ENCODE results near the gene MAST2. TPM values are rescaled to one million over a fixed set of nuclear protein-coding genes. Genes with fewer than 3 reads are reported as not detected.
A peak's percentile ranks its signal among the peaks of the same experiment; 100 is the strongest.

MAST2 gene
- total RNA-seq (2022) (31.4 and 36.2 TPM in 2 replicates), Bru-seq, nascent RNA (percentile 70 among the genes with signal in this experiment), BruChase-seq, experiment 1, labeled RNA remaining after a 6-hour chase (percentile 57 among the genes with signal in this experiment), BruChase-seq, experiment 2, labeled RNA remaining after a 2-hour chase (percentile 56 among the genes with signal in this experiment)
- long read RNA-seq, full-length matches to known transcripts = 1 of 17 reads
- long read RNA-seq, partial matches to known transcripts = 11 of 17 reads
- long read RNA-seq, other reads (novel, unspliced or antisense) = 5 of 17 reads

DNA sequence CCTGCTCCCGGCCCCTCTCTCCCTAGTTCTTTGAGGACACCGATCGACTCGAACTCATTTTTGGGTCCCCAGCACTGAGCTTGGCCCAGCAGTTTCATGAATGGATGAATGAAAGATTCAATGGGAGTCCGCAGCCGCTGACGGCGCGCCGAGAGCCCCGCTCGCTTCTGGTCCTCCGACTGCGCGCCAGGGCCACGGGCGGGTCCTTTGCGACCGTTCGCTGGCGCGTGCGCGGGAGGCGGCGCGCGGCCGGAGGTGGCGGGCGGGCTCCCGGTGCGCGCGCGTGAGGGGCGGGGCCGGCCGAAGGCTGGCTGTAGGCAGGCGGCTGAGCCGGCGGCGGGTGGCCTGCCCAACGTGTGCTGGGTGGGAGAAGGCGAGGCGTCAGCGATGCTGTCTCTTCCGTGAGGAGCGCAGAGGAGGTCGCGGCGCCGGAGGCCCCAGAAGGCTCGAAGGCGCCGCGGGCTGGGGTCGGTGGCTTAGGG lies at the start of gene MAST2:
Gene MAST2 (plus strand): TSS at position 314 of the 482 bp plus-strand sequence. CDS start 284 bp downstream, outside the sequence.
- Mint-ChIP-seq H3K36me3 (ENCODE audit: insufficient read depth, unreplicated experiment) (peaks cover 23% of the 10 kb centered on the region), H3K9me3 (ENCODE audit: low read depth, unreplicated experiment) (no peaks in the 10 kb centered on the region), H3K27ac (ENCODE audit: unreplicated experiment) (peak within 1 kb of the TSS; percentile 42), H3K27me3 (ENCODE audit: unreplicated experiment) (no peaks in the 10 kb centered on the region), H3K4me3 (ENCODE audit: low read depth, unreplicated experiment) (peak within 1 kb of the TSS; percentile 87), H3K4me1 (ENCODE audit: low read depth, unreplicated experiment) (peaks cover 36% of the 10 kb centered on the region)
- no TSS peak for BruUV-seq (replicated peaks)
- peak; percentile 95 for DNase-seq
- TF ChIP-seq, protein P1, sequence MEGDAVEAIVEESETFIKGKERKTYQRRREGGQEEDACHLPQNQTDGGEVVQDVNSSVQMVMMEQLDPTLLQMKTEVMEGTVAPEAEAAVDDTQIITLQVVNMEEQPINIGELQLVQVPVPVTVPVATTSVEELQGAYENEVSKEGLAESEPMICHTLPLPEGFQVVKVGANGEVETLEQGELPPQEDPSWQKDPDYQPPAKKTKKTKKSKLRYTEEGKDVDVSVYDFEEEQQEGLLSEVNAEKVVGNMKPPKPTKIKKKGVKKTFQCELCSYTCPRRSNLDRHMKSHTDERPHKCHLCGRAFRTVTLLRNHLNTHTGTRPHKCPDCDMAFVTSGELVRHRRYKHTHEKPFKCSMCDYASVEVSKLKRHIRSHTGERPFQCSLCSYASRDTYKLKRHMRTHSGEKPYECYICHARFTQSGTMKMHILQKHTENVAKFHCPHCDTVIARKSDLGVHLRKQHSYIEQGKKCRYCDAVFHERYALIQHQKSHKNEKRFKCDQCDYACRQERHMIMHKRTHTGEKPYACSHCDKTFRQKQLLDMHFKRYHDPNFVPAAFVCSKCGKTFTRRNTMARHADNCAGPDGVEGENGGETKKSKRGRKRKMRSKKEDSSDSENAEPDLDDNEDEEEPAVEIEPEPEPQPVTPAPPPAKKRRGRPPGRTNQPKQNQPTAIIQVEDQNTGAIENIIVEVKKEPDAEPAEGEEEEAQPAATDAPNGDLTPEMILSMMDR (IDR thresholded peaks at IDR 0.05; ENCODE audit: unreplicated experiment) = no peak
- intact Hi-C loops (cut with micrococcal nuclease; ENCODE audit: unreplicated experiment) = loop anchor here (5.0 kb wide), 1 partner anchor 79 kb away; no protein-coding TSS in a partner anchor
- CTCF ChIA-PET = interaction anchor here (0.7 kb wide), 2 partner anchors 46 to 117 kb away, joined by 4 read pairs; partner anchors contain the start of gene GPBP1L1

DNA sequence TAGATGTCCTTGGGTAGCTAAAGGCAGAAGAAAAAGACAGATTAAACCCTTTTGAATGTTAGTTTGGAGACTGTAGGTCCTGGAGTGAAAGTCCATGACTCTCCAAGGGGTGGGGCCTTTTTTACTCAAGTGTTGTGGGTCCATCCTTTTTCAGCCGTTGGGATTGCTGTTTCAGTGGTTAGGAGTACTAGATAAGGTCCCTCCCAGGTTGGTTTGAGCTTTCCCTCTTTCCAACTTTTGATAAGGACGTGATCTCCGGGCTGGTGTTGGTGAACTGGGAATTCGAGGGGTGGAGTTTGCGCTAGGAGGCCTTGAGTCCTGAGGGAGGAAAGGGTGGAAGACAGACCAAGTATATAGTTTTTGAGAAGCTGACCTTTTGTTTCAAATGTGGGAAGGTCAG lies 47.7 kb upstream of the MAST2 start:
- intact Hi-C loops (cut with micrococcal nuclease; ENCODE audit: unreplicated experiment) = no loop called here
- peaks cover 7% of the 10 kb centered on the region for H3K9me3 Mint-ChIP-seq (ENCODE audit: low read depth, unreplicated experiment)
- CTCF ChIA-PET = interaction anchor here (0.6 to 0.7 kb wide), 2 partner anchors 8 to 508 kb away, joined by 3 read pairs; no protein-coding TSS in a partner anchor
- no TSS peak for BruUV-seq (replicated peaks)
- H3K27me3 Mint-ChIP-seq (ENCODE audit: unreplicated experiment) = peaks cover 34% of the 10 kb centered on the region
- no peak for DNase-seq
- TF ChIP-seq, protein P1 (IDR thresholded peaks at IDR 0.05; ENCODE audit: unreplicated experiment) = no peak
- no peaks in the 10 kb centered on the region for H3K4me1 Mint-ChIP-seq (ENCODE audit: low read depth, unreplicated experiment)
- peaks cover 7% of the 10 kb centered on the region for H3K36me3 Mint-ChIP-seq (ENCODE audit: insufficient read depth, unreplicated experiment)
- H3K27ac Mint-ChIP-seq (ENCODE audit: unreplicated experiment) = no peak overlapping the region
- H3K4me3 Mint-ChIP-seq (ENCODE audit: low read depth, unreplicated experiment) = no peak overlapping the region

DNA sequence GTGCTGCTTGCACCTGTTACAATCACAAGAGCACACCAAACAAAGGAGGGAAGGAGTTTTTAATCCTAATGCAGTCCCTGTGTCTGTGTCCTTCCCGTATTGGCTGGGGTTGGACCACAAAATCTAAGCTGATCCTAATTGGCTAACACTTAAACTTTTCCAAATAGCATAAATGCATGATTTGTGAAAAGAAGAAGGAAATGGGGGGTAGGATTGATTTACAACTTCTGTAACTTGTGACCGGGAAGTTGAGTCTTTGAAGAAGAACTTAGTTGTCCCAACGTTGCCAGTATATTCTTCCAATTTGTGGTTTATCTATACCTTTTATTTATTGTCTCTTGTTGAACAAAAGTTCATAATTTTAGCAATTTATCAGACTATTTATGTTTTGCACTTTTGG lies 41.1 kb upstream of the MAST2 start:
- TF ChIP-seq, protein P1 (IDR thresholded peaks at IDR 0.05; ENCODE audit: unreplicated experiment) = no peak
- intact Hi-C loops (cut with micrococcal nuclease; ENCODE audit: unreplicated experiment) = no loop called here
- Mint-ChIP-seq H3K9me3 (ENCODE audit: low read depth, unreplicated experiment) (no peaks in the 10 kb centered on the region), H3K27ac (ENCODE audit: unreplicated experiment) (no peak overlapping the region), H3K27me3 (ENCODE audit: unreplicated experiment) (peaks cover 22% of the 10 kb centered on the region), H3K4me3 (ENCODE audit: low read depth, unreplicated experiment) (no peak overlapping the region), H3K4me1 (ENCODE audit: low read depth, unreplicated experiment) (no peaks in the 10 kb centered on the region), H3K36me3 (ENCODE audit: insufficient read depth, unreplicated experiment) (no peaks in the 10 kb centered on the region)
- CTCF ChIA-PET = no interaction called here
- no peak for DNase-seq
- no TSS peak for BruUV-seq (replicated peaks)

DNA sequence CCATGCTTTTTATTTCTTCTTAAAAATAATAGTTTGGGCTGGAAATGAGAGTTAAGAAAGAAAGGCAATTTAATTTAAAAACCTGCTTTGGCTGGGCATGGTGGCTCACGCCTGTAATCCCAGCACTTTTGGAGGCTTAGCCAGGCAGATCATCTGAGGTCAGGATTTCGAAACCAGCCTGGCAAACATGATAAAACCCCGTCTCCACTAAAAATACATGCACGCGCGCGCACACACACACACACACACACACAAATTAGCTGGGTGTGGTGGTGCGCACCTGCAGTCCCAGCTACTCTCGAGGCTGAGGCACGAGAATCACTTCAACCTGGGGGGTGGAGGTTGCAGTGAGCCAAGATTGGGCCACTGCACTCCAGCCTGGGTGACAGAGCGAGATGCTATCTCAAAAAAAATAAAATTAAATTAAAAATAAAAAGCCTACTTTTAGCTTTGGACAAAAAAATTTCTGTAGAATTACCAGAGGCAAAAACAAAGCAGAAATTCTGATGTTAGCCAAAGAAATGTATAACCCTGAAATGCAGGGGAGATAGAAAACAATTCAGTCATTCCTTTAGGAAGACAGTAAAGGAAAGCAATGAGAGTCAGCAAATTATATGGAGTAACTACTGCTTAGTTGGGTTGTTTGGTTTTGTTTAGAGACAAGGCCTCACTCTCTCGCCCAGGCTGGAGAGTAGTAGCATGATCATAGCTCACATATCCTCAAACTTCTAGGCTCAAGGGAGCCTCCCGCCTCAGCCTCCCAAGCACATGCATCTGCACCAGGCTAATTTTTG lies 37.2 kb upstream of the MAST2 start:
- CTCF ChIA-PET = interaction anchor here (0.5 to 0.7 kb wide), 2 partner anchors 10 to 25 kb away, joined by 5 to 6 read pairs; no protein-coding TSS in a partner anchor
- BruUV-seq (replicated peaks) = no TSS peak
- no peaks in the 10 kb centered on the region for H3K9me3 Mint-ChIP-seq (ENCODE audit: low read depth, unreplicated experiment)
- TF ChIP-seq, protein P1 (IDR thresholded peaks at IDR 0.05; ENCODE audit: unreplicated experiment) = no peak
- DNase-seq = no peak
- no peaks in the 10 kb centered on the region for H3K27me3 Mint-ChIP-seq (ENCODE audit: unreplicated experiment)
- H3K4me1 Mint-ChIP-seq (ENCODE audit: low read depth, unreplicated experiment) = no peaks in the 10 kb centered on the region
- intact Hi-C loops (cut with micrococcal nuclease; ENCODE audit: unreplicated experiment) = no loop called here
- H3K4me3 Mint-ChIP-seq (ENCODE audit: low read depth, unreplicated experiment) = no peak overlapping the region
- H3K36me3 Mint-ChIP-seq (ENCODE audit: insufficient read depth, unreplicated experiment) = no peaks in the 10 kb centered on the region
- H3K27ac Mint-ChIP-seq (ENCODE audit: unreplicated experiment) = no peak overlapping the region

All from Calu3 (cell line).